ENCODE measurements around the gene SLAIN1.

SLAIN1 gene

GRCh38 chr13:77751513-77752456 lies 54.3 kb downstream of the SLAIN1 start:
- peak; percentile 49 for DNase-seq (ENCODE audit: low spot score)

GRCh38 chr13:77752512-77753069 lies 55.1 kb downstream of the SLAIN1 start:
- DNase-seq (ENCODE audit: low spot score), result no peak

- DNase-seq (ENCODE audit: low spot score), result no peak
Observed at GRCh38 chr13:77760893-77761292, 63.4 kb downstream of the SLAIN1 start.

- no peak for DNase-seq (ENCODE audit: low spot score)
Observed at GRCh38 chr13:77767413-77767812, 69.9 kb downstream of the SLAIN1 start.

GRCh38 chr13:77774181-77774580 lies 76.7 kb downstream of the SLAIN1 start:
- no peak for DNase-seq (ENCODE audit: low spot score)

- no peak for DNase-seq (ENCODE audit: low spot score)
Observed at GRCh38 chr13:77776704-77777103, 79.2 kb downstream of the SLAIN1 start.

GRCh38 chr13:77779552-77780272 lies 82.2 kb downstream of the SLAIN1 start:
- DNase-seq (ENCODE audit: low spot score), result peak; percentile 15

- no peak for DNase-seq (ENCODE audit: low spot score)
Observed at GRCh38 chr13:77781808-77782207, 84.3 kb downstream of the SLAIN1 start.

GRCh38 chr13:77784515-77784914 lies 87.0 kb downstream of the SLAIN1 start:
- DNase-seq (ENCODE audit: low spot score), result no peak

GRCh38 chr13:77786695-77787287 lies 89.3 kb downstream of the SLAIN1 start:
- no peak for DNase-seq (ENCODE audit: low spot score)

- no peak for DNase-seq (ENCODE audit: low spot score)
Observed at GRCh38 chr13:77789376-77789775, 91.9 kb downstream of the SLAIN1 start.

- no peak for DNase-seq (ENCODE audit: low spot score)
Observed at GRCh38 chr13:77800219-77800618, 102.7 kb downstream of the SLAIN1 start.

- no peak for DNase-seq (ENCODE audit: low spot score)
Observed at GRCh38 chr13:77806518-77806917, 109.0 kb downstream of the SLAIN1 start.

GRCh38 chr13:77807431-77808135 lies 110.1 kb downstream of the SLAIN1 start:
- no peak for DNase-seq (ENCODE audit: low spot score)

- DNase-seq (ENCODE audit: low spot score), result no peak
Observed at GRCh38 chr13:77810430-77810829, 112.9 kb downstream of the SLAIN1 start.

GRCh38 chr13:77810878-77811277 lies 113.4 kb downstream of the SLAIN1 start:
- no peak for DNase-seq (ENCODE audit: low spot score)

GRCh38 chr13:77811381-77811780 lies 113.9 kb downstream of the SLAIN1 start:
- DNase-seq (ENCODE audit: low spot score), result no peak

- DNase-seq (ENCODE audit: low spot score), result no peak
Observed at GRCh38 chr13:77811981-77812380, 114.5 kb downstream of the SLAIN1 start.
